ENCODE data around the gene CLEC11A.

- TF ChIP-seq CTCF (optimal IDR thresholded peaks at IDR 0.05 in 1 of 3, IDR thresholded peaks at IDR 0.05 in 1 of 3, conservative IDR thresholded peaks at IDR 0.05 in 1 of 3; ENCODE audit: extremely low read depth in 1 of 3, insufficient read depth in 2 of 3, low read length in 3 of 3) (no peak), EZH2 (IDR thresholded peaks at IDR 0.05; ENCODE audit: low read length) (no peak)
Observed at GRCh38 chr19:50712833-50713232, 10.3 kb upstream of the CLEC11A start.
